Measurements from ENCODE around the gene MSH2.

MSH2 gene

DNA sequence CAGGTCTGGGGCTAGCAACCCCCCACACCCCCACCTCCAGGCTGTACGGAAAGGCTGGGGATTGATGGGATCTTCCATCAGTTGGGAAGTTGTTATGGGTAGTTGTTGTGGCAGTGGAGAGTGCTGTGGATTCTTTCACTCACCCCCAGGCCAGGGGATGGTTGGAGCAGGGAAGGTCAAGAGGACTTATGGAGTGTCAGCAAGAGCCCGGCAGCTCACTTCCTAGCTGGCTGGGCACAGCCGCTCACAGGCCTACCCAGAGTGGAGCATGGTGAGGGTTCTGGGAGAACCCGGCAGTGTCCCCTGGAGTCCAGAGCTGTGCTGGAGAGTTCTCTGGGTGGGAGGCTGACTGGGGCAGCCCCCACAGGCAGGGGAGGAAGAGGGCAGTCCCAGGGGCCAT is 122.2 kb downstream of the MSH2 start:
- Histone ChIP-seq H3K4me1 (ENCODE audit: insufficient read depth, low read length) (peaks cover 3% of the 10 kb centered on the region), H3K9me3 (ENCODE audit: low read length) (peaks cover 3% of the 10 kb centered on the region), H3K27me3 (ENCODE audit: insufficient read depth, low read length) (no peaks in the 10 kb centered on the region), H3K36me3 (ENCODE audit: insufficient read depth, low read length) (peaks cover 4% of the 10 kb centered on the region), H3K4me3 (ENCODE audit: low read length) (no peak overlapping the region), H2AFZ (ENCODE audit: low read depth, low read length) (no peak overlapping the region)

- peaks cover 3% of the 10 kb centered on the region for H3K4me1 ChIP-seq (ENCODE audit: insufficient read depth, low read length)
- no peak overlapping the region for H2AFZ ChIP-seq (ENCODE audit: low read depth, low read length)
- no peaks in the 10 kb centered on the region for H3K9me3 ChIP-seq (ENCODE audit: low read length)
- no peaks in the 10 kb centered on the region for H3K27me3 ChIP-seq (ENCODE audit: insufficient read depth, low read length)
- no peaks in the 10 kb centered on the region for H3K36me3 ChIP-seq (ENCODE audit: insufficient read depth, low read length)
- H3K4me3 ChIP-seq (ENCODE audit: low read length): no peak overlapping the region
These were observed 125.5 kb downstream of the MSH2 start for GRCh38 chr2:47528455-47528854.

- Histone ChIP-seq H3K27me3 (ENCODE audit: insufficient read depth, low read length) (no peaks in the 10 kb centered on the region), H3K4me3 (ENCODE audit: low read length) (no peak overlapping the region), H3K9me3 (ENCODE audit: low read length) (no peaks in the 10 kb centered on the region), H2AFZ (ENCODE audit: low read depth, low read length) (no peak overlapping the region), H3K36me3 (ENCODE audit: insufficient read depth, low read length) (no peaks in the 10 kb centered on the region), H3K4me1 (ENCODE audit: insufficient read depth, low read length) (peaks cover 3% of the 10 kb centered on the region)
These were observed 125.9 kb downstream of the MSH2 start for GRCh38 chr2:47528874-47529273.

DNA sequence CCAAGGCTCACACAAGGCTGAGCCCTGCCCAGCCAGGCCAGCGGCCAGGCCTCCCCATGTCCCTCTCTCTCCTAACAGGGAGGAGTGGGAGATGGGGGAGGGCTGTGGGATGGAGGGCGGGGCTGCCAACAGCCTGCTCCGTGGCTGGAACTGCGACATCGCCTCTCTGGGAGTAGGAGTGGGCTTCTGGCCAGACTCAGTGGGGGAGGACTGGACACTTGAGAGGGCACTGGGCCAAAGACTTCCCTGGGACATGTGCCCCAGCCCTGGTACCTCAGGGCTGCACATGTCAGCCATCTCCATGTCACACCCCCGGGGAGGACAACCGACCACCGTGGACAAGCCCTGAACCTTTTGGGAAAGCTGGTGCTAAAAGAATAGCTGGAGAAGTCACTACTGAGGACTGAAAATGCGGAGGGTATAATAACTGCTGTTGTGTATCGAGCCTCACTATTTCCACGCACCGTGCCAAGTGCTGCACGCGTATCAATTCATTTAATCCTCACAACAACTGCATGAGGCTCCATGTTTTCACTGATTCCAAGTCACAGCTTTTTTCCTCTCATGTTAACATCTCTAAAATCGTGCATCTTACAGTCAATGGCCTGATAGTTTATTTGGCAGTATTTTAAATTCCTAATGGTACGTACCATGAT is 127.3 kb downstream of the MSH2 start:
- H2AFZ ChIP-seq (ENCODE audit: low read depth, low read length): no peak overlapping the region
- no peaks in the 10 kb centered on the region for H3K27me3 ChIP-seq (ENCODE audit: insufficient read depth, low read length)
- H3K9me3 ChIP-seq (ENCODE audit: low read length): no peaks in the 10 kb centered on the region
- H3K4me3 ChIP-seq (ENCODE audit: low read length): no peak overlapping the region
- H3K4me1 ChIP-seq (ENCODE audit: insufficient read depth, low read length): peaks cover 3% of the 10 kb centered on the region
- no peaks in the 10 kb centered on the region for H3K36me3 ChIP-seq (ENCODE audit: insufficient read depth, low read length)

- Histone ChIP-seq H2AFZ (ENCODE audit: low read depth, low read length) (no peak overlapping the region), H3K9me3 (ENCODE audit: low read length) (no peaks in the 10 kb centered on the region), H3K4me1 (ENCODE audit: insufficient read depth, low read length) (peaks cover 3% of the 10 kb centered on the region), H3K4me3 (ENCODE audit: low read length) (no peak overlapping the region), H3K27me3 (ENCODE audit: insufficient read depth, low read length) (no peaks in the 10 kb centered on the region), H3K36me3 (ENCODE audit: insufficient read depth, low read length) (no peaks in the 10 kb centered on the region)
These were observed 128.6 kb downstream of the MSH2 start for GRCh38 chr2:47531378-47532042.

All from neuron (in vitro differentiated cells).